SK-N-SH (cell line): ENCODE measurements around the gene MRPL49. TPM values are rescaled to one million over a fixed set of nuclear protein-coding genes. Genes with fewer than 3 reads are reported as not detected.

ENCODE experiments used
- CTCF ChIA-PET: fragments of 300-600, 350-600 bp; formaldehyde crosslinking; extraction: SDS; loops from one replicate; lab custom pipeline; 2021; lab: Yijun Ruan, JAX
- POLR2A ChIA-PET: fragments of 350-600 bp; sonication (Branson Sonifier 250); formaldehyde crosslinking; extraction: SDS; loops from one replicate; lab custom pipeline; 2020; ENCODE audit warnings: antibody characterized with exemption, inconsistent platforms; lab: Yijun Ruan, JAX
- DNase-seq: peaks from one replicate; pipeline ENCODE4 v3.0.0; 2012
- H2AFZ ChIP-seq: fragments of 200-600 bp; sonication (generic); 2 replicates; pipeline ENCODE4 v1.8.1; 2016; ENCODE audit warnings: antibody characterized with exemption, mild to moderate bottlenecking, low read depth
- H3F3A ChIP-seq: fragments of 200-600 bp; sonication (generic); replicated peaks from 2 replicates; pipeline ENCODE3; 2016; ENCODE audit warnings: antibody characterized with exemption, mild to moderate bottlenecking; ENCODE audit not compliant: insufficient read depth
- H3K27ac ChIP-seq, 2 experiments: fragments of 200-500 bp in 1 of 2; fragments of 200-600 bp in 1 of 2; sonication (Bioruptor generic) in 1 of 2; sonication (generic), shearing (Covaris generic) in 1 of 2; 2 replicates each; pipeline versions ENCODE4 v1.5.1 to v1.6.1; 2014 to 2016; ENCODE audit warnings: low read depth in 2 of 2, inconsistent platforms in 1 of 2, low read length in 1 of 2, mild to moderate bottlenecking in 1 of 2, mixed read lengths in 1 of 2
- H3K27me3 ChIP-seq: fragments of 200-600 bp; sonication (generic), shearing (Covaris generic); 2 replicates; pipeline ENCODE4 v1.6.1; 2016; ENCODE audit warnings: mixed run types; ENCODE audit not compliant: insufficient read depth
- H3K36me3 ChIP-seq, 2 experiments: fragments of 200-500 bp in 1 of 2; fragments of 200-600 bp in 1 of 2; sonication (Bioruptor generic) in 1 of 2; sonication (generic) in 1 of 2; replicated peaks in 1 of 2; 2 replicates each; pipeline versions ENCODE3 to v1.5.1; 2014 to 2016; ENCODE audit warnings: low read length in 1 of 2, mild to moderate bottlenecking in 1 of 2; ENCODE audit not compliant: insufficient read depth in 2 of 2, control insufficient read depth in 1 of 2
- H3K4me1 ChIP-seq, 2 experiments: fragments of 200-500 bp in 1 of 2; fragments of 200-600 bp in 1 of 2; sonication (Bioruptor generic) in 1 of 2; sonication (generic), shearing (Covaris generic) in 1 of 2; 2 replicates each; pipeline versions ENCODE4 v1.5.1 to v1.6.1; 2014 to 2016; ENCODE audit warnings: low read depth in 1 of 2, low read length in 1 of 2, mixed run types in 1 of 2; ENCODE audit not compliant: insufficient read depth in 2 of 2, control insufficient read depth in 1 of 2
- H3K4me2 ChIP-seq: fragments of 200-600 bp; sonication (generic), shearing (Covaris generic); 2 replicates; pipeline ENCODE4 v1.6.1; 2017; ENCODE audit warnings: mixed run types
- H3K4me3 ChIP-seq, 2 experiments: fragments of 200-500 bp in 1 of 2; fragments of 200-600 bp in 1 of 2; sonication (Bioruptor generic) in 1 of 2; sonication (generic), shearing (Covaris generic) in 1 of 2; 2 replicates each; pipeline versions ENCODE4 v1.5.1 to v1.8.1; 2014 to 2016; ENCODE audit warnings: low read depth in 2 of 2, inconsistent platforms in 1 of 2, low read length in 1 of 2, mild to moderate bottlenecking in 1 of 2, mixed read lengths in 1 of 2, moderate library complexity in 1 of 2
- H3K79me2 ChIP-seq: fragments of 200-600 bp; sonication (generic); 2 replicates; pipeline ENCODE4 v1.8.1; 2017; ENCODE audit warnings: mild to moderate bottlenecking; ENCODE audit not compliant: insufficient read depth
- H3K9ac ChIP-seq: fragments of 200-600 bp; sonication (generic); 2 replicates; pipeline ENCODE4 v1.6.1; 2017; ENCODE audit warnings: mixed run types
- H3K9me2 ChIP-seq: fragments of 200-600 bp; sonication (generic); 2 replicates; pipeline ENCODE4 v1.6.1; 2017; ENCODE audit warnings: mixed run types
- H3K9me3 ChIP-seq: fragments of 200-600 bp; sonication (generic); 2 replicates; pipeline ENCODE4 v1.6.1; 2017; ENCODE audit warnings: mixed run types, mild to moderate bottlenecking, moderate library complexity
- H4K20me1 ChIP-seq: fragments of 200-600 bp; sonication (generic); 2 replicates; pipeline ENCODE4 v1.6.1; 2017; ENCODE audit warnings: mild to moderate bottlenecking, mixed run types; ENCODE audit not compliant: insufficient read depth
- CHD2 ChIP-seq: fragments of 150-350 bp; IDR thresholded peaks from 2 replicates; pipeline ENCODE4 v1.6.1; 2018; ENCODE audit warnings: low read length; ENCODE audit not compliant: partially characterized antibody
- EZH2phosphoT487 ChIP-seq: fragments of 200-600 bp; sonication (generic); IDR thresholded peaks from 2 replicates; pipeline ENCODE4 v1.6.1; 2017; ENCODE audit warnings: low read depth, mixed run types, mild to moderate bottlenecking, antibody characterized with exemption, moderate library complexity, borderline replicate concordance
- FOSL2 ChIP-seq: IDR thresholded peaks from 2 replicates; pipeline ENCODE4 v1.4.0; 2012; ENCODE audit warnings: low read depth, mild to moderate bottlenecking, moderate library complexity, borderline replicate concordance
- GABPA ChIP-seq: IDR thresholded peaks from 2 replicates; pipeline ENCODE4 v1.4.0; 2012; ENCODE audit warnings: low read depth, mild to moderate bottlenecking
- GATA2 ChIP-seq: sonication (generic); formaldehyde crosslinking; IDR thresholded peaks from 2 replicates; pipeline ENCODE4 v1.5.0; 2020; ENCODE audit warnings: mild to moderate bottlenecking, missing genetic modification reagents
- JUND ChIP-seq: IDR thresholded peaks from 2 replicates; pipeline ENCODE4 v1.4.0; 2012
- MEF2A ChIP-seq: IDR thresholded peaks from 2 replicates; pipeline ENCODE4 v1.4.0; 2012; ENCODE audit warnings: low read depth, borderline replicate concordance
- MXI1 ChIP-seq: IDR thresholded peaks from 2 replicates; pipeline ENCODE4 v1.6.1; 2012; ENCODE audit warnings: mild to moderate bottlenecking, low read depth, low read length, improper control_type of control experiment
- NFIC ChIP-seq: IDR thresholded peaks from 2 replicates; pipeline ENCODE4 v1.4.0; 2012; ENCODE audit warnings: borderline replicate concordance
- NRF1 ChIP-seq: IDR thresholded peaks from 2 replicates; pipeline ENCODE4 v1.6.1; 2012; ENCODE audit warnings: low read depth, mild to moderate bottlenecking, low read length
- RAD21 ChIP-seq: IDR thresholded peaks from 2 replicates; pipeline ENCODE4 v1.6.1; 2012; ENCODE audit warnings: mild to moderate bottlenecking, low read length
- RCOR1 ChIP-seq: fragments of 150-350 bp; IDR thresholded peaks from 2 replicates; pipeline ENCODE4 v1.6.1; 2017; ENCODE audit warnings: antibody characterized with exemption, low read length
- SIN3A ChIP-seq: IDR thresholded peaks from 2 replicates; pipeline ENCODE4 v1.6.1; 2012; ENCODE audit warnings: low read depth, mild to moderate bottlenecking, low read length, moderate library complexity, borderline replicate concordance
- SMC3 ChIP-seq: IDR thresholded peaks from 2 replicates; pipeline ENCODE4 v1.6.1; 2012; ENCODE audit warnings: low read depth, low read length, improper control_type of control experiment
- TAF1 ChIP-seq: IDR thresholded peaks from 2 replicates; pipeline ENCODE4 v1.6.1; 2012; ENCODE audit warnings: low read depth, mild to moderate bottlenecking, low read length, moderate library complexity, borderline replicate concordance
- WGBS: methylation state at CpG from one replicate; pipeline ENCODE4 v1.1.6; 2017; ENCODE audit warnings: low lambda C conversion rate; 5-methylcytosine and 5-hydroxymethylcytosine counted together
- polyA plus RNA-seq, 3 experiments: library from polyadenylated mRNA; depleted of rRNA; stranded (reverse); fragments of >200 nt; gene quantifications; 2 replicates each; pipeline ENCODE4 v1.2.3, GENCODE V29; 2012
- TF ChIP-seq, protein P1 (sequence below): IDR thresholded peaks from 2 replicates; pipeline ENCODE4 v1.4.0; 2012; ENCODE audit warnings: low read depth, borderline replicate concordance
- TF ChIP-seq, protein P2 (sequence below): fragments of 200-600 bp; sonication (generic); IDR thresholded peaks from 2 replicates; pipeline ENCODE4 v1.6.1; 2017; ENCODE audit warnings: antibody characterized with exemption, mild to moderate bottlenecking, moderate library complexity
- TF ChIP-seq, protein P3 (sequence below): IDR thresholded peaks from 2 replicates; pipeline ENCODE4 v1.6.1; 2012; ENCODE audit warnings: mild to moderate bottlenecking, low read depth, low read length, moderate library complexity
- TF ChIP-seq, protein P4 (sequence below): fragments of 150-350 bp; IDR thresholded peaks from 2 replicates; pipeline ENCODE4 v1.6.1; 2016; ENCODE audit warnings: mild to moderate bottlenecking, low read depth, low read length

The MRPL49 gene
- polyA plus RNA-seq, 1 of the 3 experiments (the other 2 are of a cell fraction) = 56.7 TPM

DNA sequence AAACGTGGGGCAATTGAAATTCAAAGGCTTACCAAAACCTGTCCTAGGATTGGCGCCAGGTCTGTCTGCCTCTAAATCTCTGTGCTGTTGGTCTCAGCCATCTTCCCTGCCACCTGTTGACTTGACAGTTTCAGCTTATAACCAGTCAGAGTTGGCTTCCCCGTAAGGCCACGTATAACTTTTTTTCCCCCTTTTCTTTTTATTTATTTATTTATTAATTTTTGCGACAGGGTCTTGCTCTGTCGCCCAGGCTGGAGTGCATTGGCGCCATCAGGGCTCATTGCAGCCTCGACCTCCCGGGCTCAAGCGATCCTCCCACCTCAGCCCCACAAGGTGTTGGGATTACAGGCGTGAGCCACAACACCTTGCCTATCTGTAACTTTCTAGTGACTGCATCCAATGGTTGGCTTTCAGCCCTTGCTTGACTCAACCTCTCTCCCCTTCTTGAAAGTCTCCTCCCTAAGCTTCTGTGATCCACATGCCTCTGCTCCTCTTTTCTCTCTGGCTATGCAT is 13.6 kb downstream of the MRPL49 start:
- H3K36me3 ChIP-seq = peaks cover 15 to 19% of the 10 kb centered on the region in 2 experiments
- ChIA-PET POLR2A (interaction anchor here (0.6 to 2.9 kb wide), 12 partner anchors 10 to 363 kb away, joined by 3 to 25 read pairs (median 4); partner anchors contain the start of genes CAPN1, FAU, MALAT1 and MRPL49), CTCF (interaction anchor here (0.8 to 4.2 kb wide), 14 partner anchors 13 to 406 kb away, joined by 3 to 27 read pairs (median 4); partner anchors contain the start of genes ARL2, CAPN1, CDC42EP2 and FAU)
- peak overlapping the region; percentile 53 for H2AFZ ChIP-seq
- H4K20me1 ChIP-seq = no peaks in the 10 kb centered on the region; the same call in 1 of the 2 replicates
- WGBS = 49% methylated on average over 11 of the region's 11 CpGs
- H3K79me2 ChIP-seq = peaks cover 28% of the 10 kb centered on the region; the same call in 1 of the 2 replicates
- H3F3A ChIP-seq = no peaks in the 10 kb centered on the region
- no peaks in the 10 kb centered on the region for H3K9me2 ChIP-seq
- peaks cover 0 to 28% of the 10 kb centered on the region in 2 experiments; a peak in 2 of 4 replicates for H3K4me1 ChIP-seq
- DNase-seq = no peak
- H3K4me2 ChIP-seq = peak overlapping the region; percentile 92
- H3K27ac ChIP-seq = peak overlapping the region; percentile 95 to 99; a peak in 3 of 4 replicates
- H3K4me3 ChIP-seq = peak overlapping the region; percentile 88 to 96
- TF ChIP-seq JUND = no peak
- TF ChIP-seq, protein P1, sequence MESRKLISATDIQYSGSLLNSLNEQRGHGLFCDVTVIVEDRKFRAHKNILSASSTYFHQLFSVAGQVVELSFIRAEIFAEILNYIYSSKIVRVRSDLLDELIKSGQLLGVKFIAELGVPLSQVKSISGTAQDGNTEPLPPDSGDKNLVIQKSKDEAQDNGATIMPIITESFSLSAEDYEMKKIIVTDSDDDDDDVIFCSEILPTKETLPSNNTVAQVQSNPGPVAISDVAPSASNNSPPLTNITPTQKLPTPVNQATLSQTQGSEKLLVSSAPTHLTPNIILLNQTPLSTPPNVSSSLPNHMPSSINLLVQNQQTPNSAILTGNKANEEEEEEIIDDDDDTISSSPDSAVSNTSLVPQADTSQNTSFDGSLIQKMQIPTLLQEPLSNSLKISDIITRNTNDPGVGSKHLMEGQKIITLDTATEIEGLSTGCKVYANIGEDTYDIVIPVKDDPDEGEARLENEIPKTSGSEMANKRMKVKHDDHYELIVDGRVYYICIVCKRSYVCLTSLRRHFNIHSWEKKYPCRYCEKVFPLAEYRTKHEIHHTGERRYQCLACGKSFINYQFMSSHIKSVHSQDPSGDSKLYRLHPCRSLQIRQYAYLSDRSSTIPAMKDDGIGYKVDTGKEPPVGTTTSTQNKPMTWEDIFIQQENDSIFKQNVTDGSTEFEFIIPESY = no peak
- TF ChIP-seq, protein P2, sequence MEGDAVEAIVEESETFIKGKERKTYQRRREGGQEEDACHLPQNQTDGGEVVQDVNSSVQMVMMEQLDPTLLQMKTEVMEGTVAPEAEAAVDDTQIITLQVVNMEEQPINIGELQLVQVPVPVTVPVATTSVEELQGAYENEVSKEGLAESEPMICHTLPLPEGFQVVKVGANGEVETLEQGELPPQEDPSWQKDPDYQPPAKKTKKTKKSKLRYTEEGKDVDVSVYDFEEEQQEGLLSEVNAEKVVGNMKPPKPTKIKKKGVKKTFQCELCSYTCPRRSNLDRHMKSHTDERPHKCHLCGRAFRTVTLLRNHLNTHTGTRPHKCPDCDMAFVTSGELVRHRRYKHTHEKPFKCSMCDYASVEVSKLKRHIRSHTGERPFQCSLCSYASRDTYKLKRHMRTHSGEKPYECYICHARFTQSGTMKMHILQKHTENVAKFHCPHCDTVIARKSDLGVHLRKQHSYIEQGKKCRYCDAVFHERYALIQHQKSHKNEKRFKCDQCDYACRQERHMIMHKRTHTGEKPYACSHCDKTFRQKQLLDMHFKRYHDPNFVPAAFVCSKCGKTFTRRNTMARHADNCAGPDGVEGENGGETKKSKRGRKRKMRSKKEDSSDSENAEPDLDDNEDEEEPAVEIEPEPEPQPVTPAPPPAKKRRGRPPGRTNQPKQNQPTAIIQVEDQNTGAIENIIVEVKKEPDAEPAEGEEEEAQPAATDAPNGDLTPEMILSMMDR = no peak
- TF ChIP-seq, protein P3, sequence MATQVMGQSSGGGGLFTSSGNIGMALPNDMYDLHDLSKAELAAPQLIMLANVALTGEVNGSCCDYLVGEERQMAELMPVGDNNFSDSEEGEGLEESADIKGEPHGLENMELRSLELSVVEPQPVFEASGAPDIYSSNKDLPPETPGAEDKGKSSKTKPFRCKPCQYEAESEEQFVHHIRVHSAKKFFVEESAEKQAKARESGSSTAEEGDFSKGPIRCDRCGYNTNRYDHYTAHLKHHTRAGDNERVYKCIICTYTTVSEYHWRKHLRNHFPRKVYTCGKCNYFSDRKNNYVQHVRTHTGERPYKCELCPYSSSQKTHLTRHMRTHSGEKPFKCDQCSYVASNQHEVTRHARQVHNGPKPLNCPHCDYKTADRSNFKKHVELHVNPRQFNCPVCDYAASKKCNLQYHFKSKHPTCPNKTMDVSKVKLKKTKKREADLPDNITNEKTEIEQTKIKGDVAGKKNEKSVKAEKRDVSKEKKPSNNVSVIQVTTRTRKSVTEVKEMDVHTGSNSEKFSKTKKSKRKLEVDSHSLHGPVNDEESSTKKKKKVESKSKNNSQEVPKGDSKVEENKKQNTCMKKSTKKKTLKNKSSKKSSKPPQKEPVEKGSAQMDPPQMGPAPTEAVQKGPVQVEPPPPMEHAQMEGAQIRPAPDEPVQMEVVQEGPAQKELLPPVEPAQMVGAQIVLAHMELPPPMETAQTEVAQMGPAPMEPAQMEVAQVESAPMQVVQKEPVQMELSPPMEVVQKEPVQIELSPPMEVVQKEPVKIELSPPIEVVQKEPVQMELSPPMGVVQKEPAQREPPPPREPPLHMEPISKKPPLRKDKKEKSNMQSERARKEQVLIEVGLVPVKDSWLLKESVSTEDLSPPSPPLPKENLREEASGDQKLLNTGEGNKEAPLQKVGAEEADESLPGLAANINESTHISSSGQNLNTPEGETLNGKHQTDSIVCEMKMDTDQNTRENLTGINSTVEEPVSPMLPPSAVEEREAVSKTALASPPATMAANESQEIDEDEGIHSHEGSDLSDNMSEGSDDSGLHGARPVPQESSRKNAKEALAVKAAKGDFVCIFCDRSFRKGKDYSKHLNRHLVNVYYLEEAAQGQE = no peak
- TF ChIP-seq, protein P4, sequence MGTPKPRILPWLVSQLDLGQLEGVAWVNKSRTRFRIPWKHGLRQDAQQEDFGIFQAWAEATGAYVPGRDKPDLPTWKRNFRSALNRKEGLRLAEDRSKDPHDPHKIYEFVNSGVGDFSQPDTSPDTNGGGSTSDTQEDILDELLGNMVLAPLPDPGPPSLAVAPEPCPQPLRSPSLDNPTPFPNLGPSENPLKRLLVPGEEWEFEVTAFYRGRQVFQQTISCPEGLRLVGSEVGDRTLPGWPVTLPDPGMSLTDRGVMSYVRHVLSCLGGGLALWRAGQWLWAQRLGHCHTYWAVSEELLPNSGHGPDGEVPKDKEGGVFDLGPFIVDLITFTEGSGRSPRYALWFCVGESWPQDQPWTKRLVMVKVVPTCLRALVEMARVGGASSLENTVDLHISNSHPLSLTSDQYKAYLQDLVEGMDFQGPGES = no peak
- no peak for TF ChIP-seq SIN3A
- no peak for TF ChIP-seq TAF1
- TF ChIP-seq MEF2A = no peak
- TF ChIP-seq EZH2phosphoT487 = no peak
- no peak for TF ChIP-seq RCOR1
- no peak for TF ChIP-seq NFIC
- no peak for TF ChIP-seq CHD2
- no peak for TF ChIP-seq GABPA
- TF ChIP-seq NRF1 = no peak
- TF ChIP-seq MXI1 = no peak
- no peak for TF ChIP-seq RAD21
- no peak for TF ChIP-seq GATA2 (CRISPR knock-in tag)
- TF ChIP-seq FOSL2 = no peak
- no peak for TF ChIP-seq SMC3
- H3K9ac ChIP-seq = peak overlapping the region; percentile 95; the same call in 1 of the 2 replicates
- no peaks in the 10 kb centered on the region for H3K9me3 ChIP-seq
- no peaks in the 10 kb centered on the region for H3K27me3 ChIP-seq
